Spleen (tissue), 11 donors: ENCODE measurements around the gene EWSR1. TPM values are rescaled to one million over a fixed set of nuclear protein-coding genes. Genes with fewer than 3 reads are reported as not detected.

Experiments
- DNase-seq: peaks from one replicate; pipeline ENCODE4 v3.0.0-alpha.2; 2020
- H3K27ac ChIP-seq, 8 donors: fragments of 200-600 bp; sonication (generic) in 7 of 8; 1 replicate in 4 of 8; 2 replicates in 4 of 8; pipeline versions ENCODE4 v1.5.0 to v1.8.0; 2016 to 2021; ENCODE audit warnings: inconsistent platforms in 4 of 8, mild to moderate bottlenecking in 4 of 8, moderate library complexity in 1 of 8
- H3K27me3 ChIP-seq, 7 donors: fragments of 200-600 bp; sonication (generic) in 6 of 7; replicated peaks in 1 of 7; 1 replicate in 4 of 7; 2 replicates in 3 of 7; pipeline versions ENCODE4 v1.5.0 to v1.8.0; 2016 to 2021; ENCODE audit warnings: inconsistent platforms in 3 of 7, mild to moderate bottlenecking in 1 of 7
- H3K36me3 ChIP-seq, 6 donors: fragments of 200-600 bp; sonication (generic) in 5 of 6; 1 replicate in 4 of 6; 2 replicates in 2 of 6; pipeline versions ENCODE4 v1.5.0 to v1.8.0; 2016 to 2021; ENCODE audit warnings: inconsistent platforms in 2 of 6
- H3K4me1 ChIP-seq, 6 donors: fragments of 200-600 bp; sonication (generic) in 5 of 6; 1 replicate in 3 of 6; 2 replicates in 3 of 6; pipeline versions ENCODE4 v1.5.0 to v1.8.0; 2016 to 2021; ENCODE audit warnings: inconsistent platforms in 3 of 6
- H3K4me3 ChIP-seq, 8 donors: fragments of 200-600 bp; sonication (generic) in 7 of 8; 1 replicate in 4 of 8; 2 replicates in 4 of 8; pipeline versions ENCODE4 v1.5.0 to v1.8.0; 2016 to 2021; ENCODE audit warnings: inconsistent platforms in 4 of 8, mild to moderate bottlenecking in 4 of 8, moderate library complexity in 2 of 8
- H3K9me3 ChIP-seq, 8 donors: fragments of 200-600 bp; sonication (generic) in 7 of 8; 1 replicate in 4 of 8; 2 replicates in 4 of 8; pipeline versions ENCODE4 v1.5.0 to v1.8.0; 2016 to 2021; ENCODE audit warnings: inconsistent platforms in 4 of 8
- CTCF ChIP-seq, 11 experiments: fragments of 200-600 bp in 7 of 11; fragments of 450-650 bp in 4 of 11; sonication (generic) in 4 of 11; IDR thresholded peaks in 8 of 11; conservative IDR thresholded peaks in 3 of 11; 1 replicate in 7 of 11; 2 replicates in 4 of 11; pipeline versions ENCODE4 v1.4.0 to v1.8.0; 2016 to 2021; ENCODE audit warnings: antibody characterized with exemption in 11 of 11, inconsistent platforms in 4 of 11, mild to moderate bottlenecking in 1 of 11
- POLR2A ChIP-seq, 3 donors: fragments of 450-650 bp; IDR thresholded peaks; one replicate each; pipeline ENCODE4 v1.5.1; 2017; ENCODE audit warnings: antibody characterized with exemption in 3 of 3, mild to moderate bottlenecking in 1 of 3
- POLR2AphosphoS5 ChIP-seq, 3 donors: sonication (generic); formaldehyde crosslinking; IDR thresholded peaks; one replicate each; pipeline ENCODE4 v1.5.1; 2017; ENCODE audit warnings: antibody characterized with exemption in 3 of 3
- WGBS, 5 donors: extraction: QIAGEN DNeasy Blood & Tissue Kit in 3 of 5; methylation state at CpG; one replicate each; pipeline versions ENCODE4 v1.1.5 to v1.1.7; 2013 to 2018; 5-methylcytosine and 5-hydroxymethylcytosine counted together
- intact Hi-C: fragments of 100-400 bp; cut with DNase I; formaldehyde crosslinking; loops from one replicate; pipeline ENCODE4 v1.15.0; 2023; ENCODE audit warnings: low total_unique reads
- polyA plus RNA-seq, 3 donors: library from polyadenylated mRNA; stranded (reverse); fragments of 200-250 nt; gene quantifications; one replicate each; pipeline ENCODE4 v1.2.1, GENCODE V29; 2013
- total RNA-seq, 7 donors: library from RNA; depleted of rRNA in 3 of 7; stranded (reverse); fragments of >200 nt in 3 of 7; fragmentation: NEBNext Ultra II Directional in 4 of 7; extraction: Animal tissue kit (Norgen Biotek cat#: 25700) in 4 of 7; gene quantifications; one replicate each; pipeline versions ENCODE4 v1.1.0 to v1.2.1, GENCODE V29; 2016 to 2021
- donor health status: healthy with polysubstance abuse.
- donor health status: DM: no; HTN: no; CAD: no; lungs with moderate emphysema.
- donor health status: DM: no; HTN: no; CAD: no.
- donor health status: Bipolar disorder and iron deficiency.
- donor health status: healthy.
- donor health status: DM: no; HTN: no; CAD: no.
- donor health status: DM: yes; HTN: yes; CAD: no.

EWSR1 gene
- total and polyA plus RNA-seq, 10 donors, result 127 to 282 (median 239) TPM

- Histone ChIP-seq H3K4me3 (no peak overlapping the region), H3K36me3 (no peaks in the 10 kb centered on the region), H3K27ac (no peak overlapping the region), H3K27me3 (peaks cover 0 to 30% (median 25%) of the 10 kb centered on the region in 7 donors), H3K4me1 (peaks cover 9 to 23% (median 20%) of the 10 kb centered on the region in 6 donors), H3K9me3 (no peaks in the 10 kb centered on the region)
- WGBS, 5 donors, result 84 to 92% (median 90%) methylated on average over 2 of the region's 2 CpGs
- intact Hi-C loops, result no loop called here
- TF ChIP-seq CTCF (IDR thresholded peaks at IDR 0.05 in 8 of 11, conservative IDR thresholded peaks at IDR 0.05 in 3 of 11) (no peak), POLR2AphosphoS5 (IDR thresholded peaks at IDR 0.05) (no peak), POLR2A (IDR thresholded peaks at IDR 0.05) (no peak)
- DNase-seq, result no peak
These were observed 51.0 kb downstream of the EWSR1 start for GRCh38 chr22:29319072-29319471.

GRCh38 chr22:29320546-29320945 is 52.5 kb downstream of the EWSR1 start:
- Histone ChIP-seq H3K27ac (no peak overlapping the region), H3K36me3 (no peaks in the 10 kb centered on the region), H3K27me3 (peaks cover 0 to 15% (median 10%) of the 10 kb centered on the region in 7 donors), H3K4me1 (peaks cover 0 to 8% (median 6%) of the 10 kb centered on the region in 6 donors), H3K4me3 (no peak overlapping the region), H3K9me3 (no peaks in the 10 kb centered on the region)
- intact Hi-C loops, result no loop called here
- TF ChIP-seq POLR2AphosphoS5 (IDR thresholded peaks at IDR 0.05), result no peak
- no peak for TF ChIP-seq CTCF (IDR thresholded peaks at IDR 0.05 in 8 of 11, conservative IDR thresholded peaks at IDR 0.05 in 3 of 11)
- TF ChIP-seq POLR2A (IDR thresholded peaks at IDR 0.05), result no peak
- 58 to 70% (median 65%) methylated on average over 1 of the region's 1 CpG for WGBS, 5 donors
- DNase-seq, result no peak

- no peak for TF ChIP-seq POLR2A (IDR thresholded peaks at IDR 0.05)
- TF ChIP-seq POLR2AphosphoS5 (IDR thresholded peaks at IDR 0.05), result no peak
- no peak for TF ChIP-seq CTCF (IDR thresholded peaks at IDR 0.05 in 8 of 11, conservative IDR thresholded peaks at IDR 0.05 in 3 of 11)
These were observed 55.6 kb downstream of the EWSR1 start for GRCh38 chr22:29323641-29324040.

GRCh38 chr22:29325356-29325755 is 57.3 kb downstream of the EWSR1 start:
- Histone ChIP-seq H3K4me1 (peaks cover 0 to 22% (median 10%) of the 10 kb centered on the region in 6 donors), H3K9me3 (no peaks in the 10 kb centered on the region), H3K27ac (no peak overlapping the region), H3K36me3 (peaks cover 0 to 46% (median 37%) of the 10 kb centered on the region in 6 donors), H3K27me3 (no peaks in the 10 kb centered on the region), H3K4me3 (no peak overlapping the region)
- intact Hi-C loops, result no loop called here
- WGBS, 5 donors, result 80 to 91% (median 85%) methylated on average over 8 of the region's 8 CpGs
- TF ChIP-seq POLR2AphosphoS5 (IDR thresholded peaks at IDR 0.05) (no peak), CTCF (IDR thresholded peaks at IDR 0.05 in 8 of 11, conservative IDR thresholded peaks at IDR 0.05 in 3 of 11) (no peak), POLR2A (IDR thresholded peaks at IDR 0.05) (no peak)
- DNase-seq, result no peak

More at GRCh38 chr22:29323641-29324040, 55.6 kb downstream of the EWSR1 start:
- no peaks in the 10 kb centered on the region for H3K9me3 ChIP-seq
- no peaks in the 10 kb centered on the region for H3K27me3 ChIP-seq
- H3K4me1 ChIP-seq, result peaks cover 0 to 16% (median 5%) of the 10 kb centered on the region in 6 donors
- no peak overlapping the region for H3K4me3 ChIP-seq
- peaks cover 0 to 29% (median 20%) of the 10 kb centered on the region in 6 donors for H3K36me3 ChIP-seq
- intact Hi-C loops, result no loop called here
- no peak overlapping the region for H3K27ac ChIP-seq
- no peak for DNase-seq
